Breast epithelium (tissue), 3 donors: ENCODE results near the gene UACA.

Source experiments
- CTCF ChIP-seq, 3 donors: fragments of 450-650 bp; IDR thresholded peaks; one replicate each; pipeline ENCODE4 v1.5.1; 2016 to 2017; ENCODE audit warnings: antibody characterized with exemption in 3 of 3, mild to moderate bottlenecking in 3 of 3, moderate library complexity in 3 of 3
- POLR2A ChIP-seq: fragments of 450-650 bp; IDR thresholded peaks from one replicate; pipeline ENCODE4 v1.6.1; 2016; ENCODE audit warnings: antibody characterized with exemption, mild to moderate bottlenecking, moderate library complexity

- TF ChIP-seq CTCF (IDR thresholded peaks at IDR 0.05): no peak
- TF ChIP-seq POLR2A: no peak
Observed at GRCh38 chr15:70792171-70792573, 28.8 kb upstream of the UACA start.
